Measurements from ENCODE around the gene CDH4.

CDH4 gene

DNA sequence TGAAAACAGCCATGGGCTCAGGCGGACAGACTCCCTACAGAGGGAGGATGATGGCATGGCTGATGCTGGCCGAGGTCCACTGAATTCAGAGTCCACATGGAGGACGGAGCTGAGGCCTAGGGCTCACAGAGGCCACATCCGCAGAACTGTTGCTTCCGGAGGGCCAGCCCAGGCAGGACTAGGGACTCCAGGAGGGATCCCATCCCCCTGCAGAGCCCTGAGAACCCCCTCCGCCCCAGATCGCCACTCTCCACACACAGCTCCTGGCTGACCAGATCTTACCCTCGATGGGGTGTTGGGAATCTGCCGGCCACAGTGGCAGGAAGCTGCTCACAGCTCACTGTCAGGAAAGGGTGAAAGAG, 414.4 kb downstream of the CDH4 start:
- H3K4me3 ChIP-seq (ENCODE audit: low read depth, low read length): no peak overlapping the region
- in situ Hi-C loops (cut with HindIII; ENCODE audit: low sequenced_read_pairs): no loop called here
- TF ChIP-seq, protein P1, sequence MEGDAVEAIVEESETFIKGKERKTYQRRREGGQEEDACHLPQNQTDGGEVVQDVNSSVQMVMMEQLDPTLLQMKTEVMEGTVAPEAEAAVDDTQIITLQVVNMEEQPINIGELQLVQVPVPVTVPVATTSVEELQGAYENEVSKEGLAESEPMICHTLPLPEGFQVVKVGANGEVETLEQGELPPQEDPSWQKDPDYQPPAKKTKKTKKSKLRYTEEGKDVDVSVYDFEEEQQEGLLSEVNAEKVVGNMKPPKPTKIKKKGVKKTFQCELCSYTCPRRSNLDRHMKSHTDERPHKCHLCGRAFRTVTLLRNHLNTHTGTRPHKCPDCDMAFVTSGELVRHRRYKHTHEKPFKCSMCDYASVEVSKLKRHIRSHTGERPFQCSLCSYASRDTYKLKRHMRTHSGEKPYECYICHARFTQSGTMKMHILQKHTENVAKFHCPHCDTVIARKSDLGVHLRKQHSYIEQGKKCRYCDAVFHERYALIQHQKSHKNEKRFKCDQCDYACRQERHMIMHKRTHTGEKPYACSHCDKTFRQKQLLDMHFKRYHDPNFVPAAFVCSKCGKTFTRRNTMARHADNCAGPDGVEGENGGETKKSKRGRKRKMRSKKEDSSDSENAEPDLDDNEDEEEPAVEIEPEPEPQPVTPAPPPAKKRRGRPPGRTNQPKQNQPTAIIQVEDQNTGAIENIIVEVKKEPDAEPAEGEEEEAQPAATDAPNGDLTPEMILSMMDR (IDR thresholded peaks at IDR 0.05; ENCODE audit: low read depth, low read length): no peak
- no peak for DNase-seq (ENCODE audit: low read depth, low spot score)

DNA sequence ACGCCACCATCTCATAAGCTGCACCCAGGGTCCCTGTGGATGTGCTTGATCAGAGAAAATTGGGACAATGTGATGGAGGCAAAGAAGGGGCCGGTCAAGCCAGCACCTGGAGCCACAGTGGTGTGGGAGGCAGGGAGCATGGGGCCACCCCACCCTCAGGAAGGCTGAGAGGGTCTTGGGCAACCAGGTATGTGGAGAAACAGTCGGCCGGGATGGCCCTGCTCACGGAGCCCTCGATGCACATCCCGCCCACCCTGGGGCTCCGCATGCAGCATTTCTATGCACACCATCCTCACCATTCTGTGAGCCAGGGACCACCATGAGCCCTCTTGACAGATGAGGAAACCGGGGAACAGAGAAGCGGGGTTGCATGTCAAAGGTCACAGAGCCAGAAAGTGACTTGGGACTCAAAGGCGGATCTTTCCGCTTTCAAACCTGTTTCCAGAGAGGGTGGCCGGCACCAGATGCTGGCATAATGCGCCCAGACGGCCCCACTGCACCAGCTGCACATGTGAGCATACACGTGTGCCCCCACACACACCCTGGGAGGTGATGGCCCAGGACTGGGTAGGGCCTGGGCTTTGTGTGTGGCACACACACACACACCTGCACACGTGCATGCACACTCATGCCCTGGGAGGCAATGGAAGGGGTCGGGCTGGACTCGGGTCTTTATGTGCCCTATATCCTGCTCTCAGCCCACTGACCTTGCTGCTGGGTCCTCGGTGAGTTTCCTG, 415.2 kb downstream of the CDH4 start:
- no peak for DNase-seq (ENCODE audit: low read depth, low spot score)
- H3K4me3 ChIP-seq (ENCODE audit: low read depth, low read length): no peak overlapping the region
- TF ChIP-seq, protein P1 (IDR thresholded peaks at IDR 0.05; ENCODE audit: low read depth, low read length): no peak
- in situ Hi-C loops (cut with HindIII; ENCODE audit: low sequenced_read_pairs): no loop called here

DNA sequence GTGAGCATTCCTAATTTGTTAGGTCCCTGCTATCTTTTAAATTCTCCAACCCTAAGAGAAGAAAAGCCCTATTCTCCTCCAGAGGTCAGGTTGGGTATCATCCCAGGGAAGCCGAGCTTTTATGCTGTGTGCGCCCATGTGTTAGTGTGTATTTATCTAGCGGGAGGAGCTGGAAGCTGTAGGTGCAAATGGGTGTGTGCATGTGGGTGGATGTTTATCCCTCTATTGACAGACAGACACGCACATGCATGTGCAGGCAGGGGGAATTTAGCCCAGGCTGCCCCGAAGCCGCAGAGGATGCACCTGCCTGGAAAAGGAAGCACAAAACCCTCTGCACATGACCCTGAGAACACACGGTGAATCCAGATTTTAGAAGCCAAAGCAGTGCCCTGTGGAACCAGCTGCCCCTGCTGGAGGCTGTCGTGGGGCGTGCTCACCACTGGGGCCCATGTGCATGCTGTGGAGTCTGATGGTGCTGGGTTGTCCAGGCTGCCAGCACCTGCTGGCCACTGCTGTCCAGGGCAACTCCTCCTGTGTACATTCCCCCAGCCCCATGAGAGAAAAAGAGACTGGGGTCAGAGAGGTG, 416.1 kb downstream of the CDH4 start:
- TF ChIP-seq, protein P1 (IDR thresholded peaks at IDR 0.05; ENCODE audit: low read depth, low read length): no peak
- DNase-seq (ENCODE audit: low read depth, low spot score): no peak
- in situ Hi-C loops (cut with HindIII; ENCODE audit: low sequenced_read_pairs): no loop called here
- H3K4me3 ChIP-seq (ENCODE audit: low read depth, low read length): no peak overlapping the region

DNA sequence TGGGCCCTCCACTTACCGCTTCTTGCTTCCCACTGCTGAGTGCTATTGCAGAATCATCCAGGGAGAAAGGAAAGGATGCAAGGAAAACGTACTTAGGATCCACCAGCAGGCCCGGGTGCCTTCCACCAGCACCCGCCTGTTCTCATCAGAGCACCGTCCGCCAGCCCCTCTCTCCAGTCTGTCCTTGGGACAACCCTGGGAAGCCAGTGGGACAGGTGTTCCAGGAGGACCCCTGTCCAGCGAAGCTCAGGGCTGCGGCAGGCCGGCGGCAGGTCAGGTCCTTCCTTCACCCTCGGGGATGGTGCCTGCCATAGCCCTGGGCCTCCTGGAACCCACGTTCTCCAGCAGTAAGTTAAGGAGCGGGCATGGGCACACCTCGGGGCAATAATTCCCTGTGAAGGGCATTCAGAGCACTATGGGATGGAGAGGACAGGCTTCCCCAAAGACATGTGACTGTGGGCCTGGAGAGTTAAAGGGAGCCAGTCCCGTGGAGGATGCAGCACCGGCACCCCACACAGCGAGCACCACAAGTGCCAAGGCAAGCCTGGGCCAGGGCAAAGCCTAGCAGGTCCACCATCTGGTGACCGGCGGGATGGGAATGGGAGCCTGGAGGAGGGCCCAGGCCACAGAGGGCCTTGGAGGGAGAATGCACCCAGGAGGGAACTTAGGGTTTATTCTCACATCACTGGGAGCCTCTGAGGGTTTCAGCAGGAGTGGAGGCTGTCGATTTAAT, 416.9 kb downstream of the CDH4 start:
- DNase-seq (ENCODE audit: low read depth, low spot score): no peak
- TF ChIP-seq, protein P1 (IDR thresholded peaks at IDR 0.05; ENCODE audit: low read depth, low read length): no peak
- in situ Hi-C loops (cut with HindIII; ENCODE audit: low sequenced_read_pairs): no loop called here
- no peak overlapping the region for H3K4me3 ChIP-seq (ENCODE audit: low read depth, low read length)

DNA sequence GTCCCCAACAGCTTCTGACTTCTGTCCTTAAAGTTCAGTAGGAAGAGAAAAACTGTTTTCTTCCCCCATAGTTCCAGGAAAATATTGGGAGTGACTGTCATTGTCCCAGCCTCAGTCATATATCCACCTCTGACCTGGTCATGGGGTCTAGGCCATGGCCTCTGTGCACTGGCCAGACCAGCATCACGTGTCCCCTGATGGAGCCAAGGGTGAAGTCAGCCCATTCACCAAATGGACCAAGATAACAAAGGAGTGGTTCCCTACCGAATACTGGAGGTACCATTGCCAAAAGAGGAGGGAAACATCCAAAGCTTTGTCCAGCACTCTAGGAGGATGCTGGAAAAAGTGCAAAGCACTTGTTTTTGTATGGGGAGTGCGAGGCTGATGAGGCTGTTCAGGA, 418.2 kb downstream of the CDH4 start:
- TF ChIP-seq, protein P1 (IDR thresholded peaks at IDR 0.05; ENCODE audit: low read depth, low read length): no peak
- in situ Hi-C loops (cut with HindIII; ENCODE audit: low sequenced_read_pairs): no loop called here
- no peak for DNase-seq (ENCODE audit: low read depth, low spot score)
- H3K4me3 ChIP-seq (ENCODE audit: low read depth, low read length): no peak overlapping the region

DNA sequence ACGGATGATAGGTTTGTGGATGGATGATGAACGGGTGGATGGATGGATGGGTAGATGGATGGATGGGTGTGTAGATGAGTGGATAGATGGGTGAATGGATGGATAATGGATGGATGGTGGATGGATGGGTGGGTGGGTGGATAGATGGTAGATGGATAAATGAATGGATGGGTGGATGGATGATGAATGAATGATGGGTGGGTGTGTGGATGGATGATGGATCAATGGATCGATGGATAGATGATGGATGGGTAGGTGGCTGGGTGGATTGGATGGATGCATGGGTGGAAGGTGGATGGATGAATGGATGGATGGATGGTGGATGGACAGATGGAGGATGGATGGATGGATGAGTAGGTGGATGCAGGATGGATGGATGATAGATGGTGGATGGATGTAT, 419.5 kb downstream of the CDH4 start:
- in situ Hi-C loops (cut with HindIII; ENCODE audit: low sequenced_read_pairs): no loop called here
- H3K4me3 ChIP-seq (ENCODE audit: low read depth, low read length): no peak overlapping the region
- TF ChIP-seq, protein P1 (IDR thresholded peaks at IDR 0.05; ENCODE audit: low read depth, low read length): no peak
- DNase-seq (ENCODE audit: low read depth, low spot score): no peak

All from astrocyte of the spinal cord (primary cell).